GM21529 (cell line): ENCODE results near the gene BABAM1.
A peak's percentile ranks its signal among the peaks of the same experiment; 100 is the strongest.

Experiments
- ATAC-seq: cut with Tn5 transposase; IDR thresholded peaks from one replicate; pipeline ENCODE4 v1.9.1; 2021; ENCODE audit not compliant: unreplicated experiment

The BABAM1 gene

GRCh38 chr19:17243211-17243829, 23.9 kb upstream of the BABAM1 start:
- ATAC-seq, result no peak

- ATAC-seq, result no peak
These were observed 23.2 kb upstream of the BABAM1 start for GRCh38 chr19:17243830-17244617.

- peak; percentile 14 for ATAC-seq
These were observed 22.4 kb upstream of the BABAM1 start for GRCh38 chr19:17244618-17245534.

- peak; percentile 22 for ATAC-seq
These were observed 21.7 kb upstream of the BABAM1 start, which contains the start of gene NR2F6 for GRCh38 chr19:17245535-17245984. TSS of gene NR2F6 (minus strand) at chr19:17245919. CDS start at chr19:17245220, 699 bp downstream.

- ATAC-seq, result no peak
These were observed 20.4 kb upstream of the BABAM1 start for GRCh38 chr19:17246681-17247425.

- ATAC-seq, result no peak
These were observed 19.0 kb upstream of the BABAM1 start for GRCh38 chr19:17248011-17248776.

- ATAC-seq, result no peak
These were observed 17.2 kb upstream of the BABAM1 start for GRCh38 chr19:17249887-17250548.

- ATAC-seq, result no peak
These were observed 12.6 kb upstream of the BABAM1 start for GRCh38 chr19:17254636-17255035.

- no peak for ATAC-seq
These were observed 12.1 kb upstream of the BABAM1 start for GRCh38 chr19:17255150-17255621.

GRCh38 chr19:17256130-17256529, 11.1 kb upstream of the BABAM1 start:
- ATAC-seq, result no peak

- ATAC-seq, result no peak
These were observed 8.0 kb upstream of the BABAM1 start for GRCh38 chr19:17259118-17259780.

GRCh38 chr19:17259934-17260333, 7.3 kb upstream of the BABAM1 start:
- no peak for ATAC-seq

- peak; percentile 86 for ATAC-seq
These were observed 6.4 kb upstream of the BABAM1 start for GRCh38 chr19:17260842-17261325.

- no peak for ATAC-seq
These were observed 4.7 kb upstream of the BABAM1 start for GRCh38 chr19:17262557-17262956.

- no peak for ATAC-seq
These were observed 3.3 kb upstream of the BABAM1 start for GRCh38 chr19:17263712-17264640.

GRCh38 chr19:17264641-17264979, 2.6 kb upstream of the BABAM1 start, which contains the start of gene USHBP1:
TSS of gene USHBP1 (minus strand) at chr19:17264745. CDS start at chr19:17264299, 446 bp downstream.
- ATAC-seq, result no peak

- ATAC-seq, result no peak
These were observed 1.2 kb upstream of the BABAM1 start for GRCh38 chr19:17266026-17266425.
